GM21367 (cell line): Measurements from ENCODE around the gene GNG7.
"Not testable (repeated sequence)": the region's sequence is repeated elsewhere in the genome, so short reads cannot be mapped to it uniquely, and the experiment has no call there.

Experiments
- ATAC-seq: cut with Tn5 transposase; IDR thresholded peaks from one replicate; pipeline ENCODE4 v1.9.1; 2021; ENCODE audit not compliant: unreplicated experiment

GNG7 gene

DNA sequence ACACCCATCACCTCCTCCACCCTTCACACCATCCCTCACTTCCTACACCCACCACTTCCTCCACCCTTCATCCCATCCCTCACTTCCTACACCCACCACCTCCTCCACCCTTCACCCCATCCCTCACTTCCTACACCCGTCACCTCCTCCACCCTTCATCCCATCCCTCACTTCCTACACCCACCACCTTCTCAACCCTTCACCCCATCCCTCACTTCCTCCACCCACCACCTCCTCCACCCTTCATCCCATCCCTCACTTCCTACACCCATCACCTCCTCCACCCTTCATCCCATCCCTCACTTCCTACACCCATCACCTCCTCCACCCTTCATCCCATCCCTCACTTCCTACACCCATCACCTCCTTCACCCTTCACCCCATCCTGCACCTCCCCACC lies 11.6 kb upstream of the GNG7 start:
- ATAC-seq: not testable (repeated sequence)

GRCh38 chr19:2713170-2713569 lies 10.7 kb upstream of the GNG7 start:
- ATAC-seq: not testable (repeated sequence)

GRCh38 chr19:2711875-2712205 lies 9.3 kb upstream of the GNG7 start:
- ATAC-seq: no peak

DNA sequence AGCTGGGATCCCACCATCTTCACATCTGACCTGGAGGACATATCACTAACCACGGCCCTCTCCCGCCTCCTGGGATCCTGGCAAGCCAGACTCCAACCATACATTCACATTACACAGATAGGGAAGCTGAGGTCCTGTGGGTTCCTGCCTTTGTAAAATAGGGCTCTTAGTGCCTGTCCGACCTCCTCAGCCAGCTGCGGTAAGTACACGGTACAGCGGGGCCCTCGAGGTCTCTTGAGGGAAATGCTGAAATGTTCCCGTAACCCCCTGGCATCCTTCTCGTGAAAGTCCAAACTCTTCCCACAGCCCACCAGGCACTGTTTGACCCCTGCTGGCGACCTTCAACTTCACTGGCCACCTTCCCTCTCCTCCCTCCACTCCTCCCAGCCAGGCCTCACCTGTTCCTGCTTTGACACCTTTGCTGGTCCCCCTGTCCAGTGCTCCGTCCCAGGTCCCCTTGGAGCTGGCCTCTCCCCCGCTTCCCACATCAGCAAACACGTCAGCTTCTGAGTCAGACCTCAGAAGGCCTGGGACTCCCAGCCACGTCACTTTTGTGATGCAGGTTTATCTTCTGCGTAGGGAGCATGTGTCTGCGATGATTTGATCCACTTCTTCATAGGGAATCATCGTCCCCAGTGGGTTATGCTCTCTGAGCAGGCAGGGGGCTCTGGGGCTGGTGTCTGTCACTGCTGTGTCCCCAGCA lies 8.8 kb upstream of the GNG7 start:
- no peak for ATAC-seq

GRCh38 chr19:2706251-2706650 lies 3.8 kb upstream of the GNG7 start:
- no peak for ATAC-seq

DNA sequence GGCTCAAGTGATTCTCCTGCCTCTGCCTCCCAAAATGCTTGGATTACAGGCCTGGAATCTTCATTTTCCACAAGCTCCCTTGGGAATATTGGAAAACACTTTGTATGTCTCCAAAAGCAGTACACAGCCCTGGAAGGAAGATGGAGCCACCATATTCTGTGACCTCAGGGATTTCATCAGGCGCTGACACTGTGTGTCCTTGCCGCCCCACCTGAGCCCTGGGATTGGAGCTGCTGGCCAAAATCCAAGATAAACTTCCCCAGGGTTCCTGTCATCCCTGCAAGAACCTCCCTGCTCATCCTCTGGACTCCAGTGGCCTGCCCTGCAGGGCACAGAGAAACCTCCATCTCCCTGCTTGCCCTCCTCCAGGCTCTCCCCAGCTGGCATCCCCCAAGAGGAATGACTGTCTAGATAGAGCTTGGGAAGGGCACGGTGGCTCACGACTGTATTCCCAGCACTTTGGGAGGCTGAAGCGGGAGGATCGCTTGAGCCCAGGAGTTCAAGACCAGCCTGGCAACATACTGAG lies 1.3 kb upstream of the GNG7 start:
- ATAC-seq: no peak

GRCh38 chr19:2703077-2703437 lies 563 bp upstream of the GNG7 start:
- no peak for ATAC-seq

DNA sequence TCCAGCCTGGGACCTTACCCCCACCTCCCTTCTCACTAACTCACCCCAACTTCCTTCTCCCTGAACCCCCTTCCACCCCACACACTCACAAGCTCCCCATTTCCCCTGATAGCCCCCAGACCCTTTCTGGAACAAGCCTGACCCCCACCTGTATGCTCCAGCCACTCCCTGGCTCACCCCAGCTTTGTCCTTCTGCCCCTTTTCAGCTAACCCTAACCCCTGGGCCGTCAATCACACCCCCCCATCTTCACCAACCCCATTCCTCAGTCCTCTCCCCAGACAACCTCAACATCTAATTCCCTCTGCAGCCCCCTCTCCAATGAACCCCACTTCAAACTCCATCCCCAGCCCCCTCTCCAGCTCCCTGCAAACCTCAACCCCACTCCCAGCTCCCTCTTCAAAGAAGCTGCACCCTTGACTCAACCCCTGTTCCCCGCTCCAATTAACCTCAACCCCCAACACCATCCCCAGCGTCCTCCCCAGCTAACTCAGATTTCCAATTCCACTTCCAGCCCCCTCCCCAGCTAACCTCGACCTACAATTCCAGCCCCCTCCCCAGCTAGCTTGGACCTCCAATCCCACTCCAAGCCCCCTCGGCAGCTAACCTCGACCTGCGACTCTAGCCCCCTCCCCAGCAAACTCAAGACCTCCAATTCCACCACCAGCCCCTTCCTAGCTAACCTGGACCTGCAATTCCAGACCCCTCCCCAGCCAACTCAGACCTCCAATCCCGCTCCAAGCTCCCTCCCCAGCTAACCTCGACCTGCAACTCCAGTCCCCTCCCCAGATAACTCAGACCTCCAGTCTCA lies 929 bp downstream of the GNG7 start:
- ATAC-seq: no peak

- no peak for ATAC-seq
Measured at GRCh38 chr19:2700660-2701360, 1.7 kb downstream of the GNG7 start.

DNA sequence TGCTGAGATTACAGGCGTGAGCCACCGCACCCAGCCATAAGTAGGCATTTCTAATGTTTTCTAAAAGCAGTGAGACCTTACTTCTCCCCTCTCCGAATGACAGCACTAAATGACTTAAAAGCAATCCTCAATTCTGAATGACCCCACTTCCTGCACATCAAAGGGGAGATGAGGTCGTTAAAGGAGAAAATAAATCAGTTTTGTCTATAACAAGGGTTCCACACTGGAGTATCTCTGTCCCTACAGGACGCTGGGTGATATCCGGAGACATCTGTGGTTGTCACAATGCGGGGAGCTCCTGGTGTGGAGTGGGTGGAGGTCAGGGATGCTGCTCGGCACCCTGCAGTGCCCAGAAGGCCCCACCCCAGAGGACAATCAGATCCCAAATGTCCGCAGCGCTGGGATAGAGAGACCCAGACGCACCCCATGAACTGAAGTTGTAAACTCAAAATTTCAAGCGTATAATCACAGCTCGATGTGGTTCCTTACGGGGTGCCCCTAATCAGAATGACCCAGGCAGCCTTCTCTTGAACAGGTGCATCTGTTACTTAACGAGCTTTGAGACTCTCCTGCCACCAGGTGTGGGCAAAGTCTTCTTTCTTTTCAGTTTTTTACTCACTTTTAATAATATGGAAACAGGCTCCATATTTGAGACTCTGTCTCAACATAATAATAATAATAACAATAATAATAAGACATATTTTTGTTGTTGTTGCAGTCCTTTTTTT lies 2.9 kb downstream of the GNG7 start:
- no peak for ATAC-seq

- no peak for ATAC-seq
Measured at GRCh38 chr19:2694196-2694595, 8.3 kb downstream of the GNG7 start.

DNA sequence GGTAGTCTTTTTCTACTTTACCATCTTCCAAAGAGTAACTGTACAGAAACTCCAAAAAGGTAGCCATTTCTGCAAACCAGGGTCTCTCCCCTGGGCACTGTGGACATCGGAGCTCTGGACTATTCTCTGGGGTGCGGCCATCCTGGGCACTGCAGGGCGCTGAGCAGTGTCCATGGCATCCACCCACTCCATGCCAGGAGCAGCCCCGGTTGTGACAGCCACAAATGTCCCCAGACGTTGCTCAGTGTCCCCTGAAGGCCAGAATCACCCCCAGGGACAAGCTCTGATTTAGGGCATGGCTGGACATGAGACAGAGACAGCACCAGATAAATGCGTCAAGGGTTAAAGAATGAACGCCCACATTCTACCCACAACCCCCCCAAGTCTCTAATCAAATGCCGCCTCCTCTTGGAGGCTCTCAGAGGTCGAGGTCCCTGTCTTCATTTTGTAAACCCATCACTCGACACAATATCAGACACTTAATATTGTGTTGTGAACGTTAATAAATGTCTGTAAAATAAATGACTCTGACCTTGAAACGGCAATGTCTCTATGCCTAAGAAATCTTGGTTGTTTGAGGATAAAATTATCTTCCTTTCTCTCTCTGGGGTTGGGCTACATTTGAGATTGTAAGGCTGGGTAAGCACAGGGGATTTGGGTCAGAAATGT lies 8.9 kb downstream of the GNG7 start:
- no peak for ATAC-seq

DNA sequence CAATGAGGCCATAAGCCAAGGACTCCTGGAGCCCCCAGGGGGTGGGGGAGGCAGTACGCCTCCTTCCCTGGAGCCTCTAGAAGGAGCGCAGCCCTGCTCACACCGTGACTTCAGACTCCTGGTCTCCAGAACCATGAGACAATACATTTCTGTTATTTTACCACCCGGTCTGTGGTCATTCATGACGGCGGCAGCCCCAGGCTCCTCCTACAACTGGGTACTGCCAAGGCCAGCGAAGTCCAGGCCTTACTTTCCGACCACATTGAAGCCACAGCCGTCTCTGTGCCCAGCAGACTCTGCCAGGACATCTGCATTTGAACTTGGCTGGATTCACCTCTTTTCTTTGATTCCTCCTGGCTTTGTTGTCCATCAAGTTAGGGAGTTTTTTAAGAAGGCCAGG lies 10.5 kb downstream of the GNG7 start:
- no peak for ATAC-seq

DNA sequence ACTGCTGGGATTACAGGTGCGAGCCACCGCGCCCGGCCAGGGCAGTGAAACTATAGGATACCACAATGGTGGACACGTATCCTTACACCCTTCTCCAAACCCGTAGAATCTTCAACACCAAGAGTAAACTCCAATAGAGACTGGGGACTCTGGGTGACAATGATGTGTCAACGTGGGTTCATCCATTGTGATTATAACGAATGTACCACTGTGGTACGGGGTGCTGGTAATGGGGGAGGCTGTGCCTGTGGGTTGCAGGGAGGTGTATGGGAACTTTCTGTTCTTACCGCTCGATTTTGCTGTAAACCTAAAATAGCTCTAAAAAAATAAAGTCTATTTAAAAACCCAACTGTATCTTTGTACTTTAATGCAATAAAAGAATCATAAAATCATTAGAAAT lies 11.6 kb downstream of the GNG7 start:
- no peak for ATAC-seq

DNA sequence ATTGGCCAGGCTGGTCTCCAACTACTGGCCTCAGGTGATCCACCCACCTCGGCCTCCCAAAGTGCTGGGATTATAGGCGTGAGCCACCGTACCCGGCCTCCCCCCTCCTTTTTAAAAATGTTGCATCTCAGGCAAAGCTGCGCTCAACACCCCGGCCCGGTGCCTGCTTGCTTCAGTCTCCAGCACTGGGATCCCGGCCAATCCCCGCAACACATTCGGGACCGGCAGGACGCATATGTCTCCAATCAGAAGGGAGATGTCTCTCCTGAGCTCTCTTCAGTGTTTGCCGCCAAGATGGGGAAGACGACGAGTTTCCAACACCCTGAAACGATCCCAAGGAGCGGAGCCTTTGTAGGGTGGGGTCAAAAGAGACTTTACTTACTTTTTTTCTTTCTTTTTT lies 16.1 kb downstream of the GNG7 start:
- no peak for ATAC-seq

- no peak for ATAC-seq
Measured at GRCh38 chr19:2685204-2685704, 17.2 kb downstream of the GNG7 start.

DNA sequence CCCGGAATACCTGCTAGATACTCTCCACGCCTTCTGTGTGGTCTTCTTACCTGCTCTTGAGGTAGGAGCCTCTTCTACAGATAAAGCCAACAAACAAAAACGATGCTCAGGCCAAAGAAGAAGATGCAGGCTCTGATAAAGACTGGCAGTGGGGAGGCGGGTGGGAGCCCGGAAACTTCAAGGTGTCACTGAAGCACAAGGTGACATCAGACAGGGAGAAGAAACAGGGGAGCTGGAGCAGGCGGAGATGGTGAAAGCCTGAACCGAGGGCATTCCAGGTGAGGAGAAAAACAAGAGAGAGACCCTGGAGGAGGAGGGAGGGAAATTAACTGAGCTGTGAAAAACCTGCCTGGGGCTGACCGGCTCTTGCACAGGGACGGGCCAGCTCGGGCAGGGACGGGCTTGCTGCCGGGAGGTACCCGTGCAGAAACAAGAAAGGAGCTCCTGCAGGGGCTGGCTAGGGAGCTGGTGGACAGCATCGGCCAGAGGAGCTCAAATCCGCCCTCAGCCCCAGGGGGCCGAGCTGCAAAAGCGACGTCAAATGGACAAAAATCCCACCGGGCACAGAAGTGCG lies 19.0 kb downstream of the GNG7 start:
- no peak for ATAC-seq

DNA sequence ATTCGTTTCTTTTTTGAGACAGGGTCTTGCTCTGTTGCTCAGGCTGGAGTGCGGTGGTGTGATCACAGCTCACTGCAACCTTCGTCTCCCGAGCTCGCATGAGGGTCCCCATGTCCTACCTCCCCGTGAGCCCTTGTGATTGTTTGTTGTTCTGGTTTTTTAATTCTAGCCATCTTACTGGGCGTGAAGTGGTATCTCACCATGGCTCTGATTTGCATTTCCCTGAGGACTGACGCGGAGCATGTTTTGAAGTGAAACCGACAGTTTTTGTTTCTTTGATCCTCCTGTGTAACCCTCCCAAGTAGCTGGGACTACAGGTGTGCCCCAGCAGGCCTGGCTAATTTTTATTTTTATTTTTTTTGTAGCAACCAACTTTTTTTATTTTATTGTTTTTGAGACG lies 21.7 kb downstream of the GNG7 start:
- no peak for ATAC-seq

DNA sequence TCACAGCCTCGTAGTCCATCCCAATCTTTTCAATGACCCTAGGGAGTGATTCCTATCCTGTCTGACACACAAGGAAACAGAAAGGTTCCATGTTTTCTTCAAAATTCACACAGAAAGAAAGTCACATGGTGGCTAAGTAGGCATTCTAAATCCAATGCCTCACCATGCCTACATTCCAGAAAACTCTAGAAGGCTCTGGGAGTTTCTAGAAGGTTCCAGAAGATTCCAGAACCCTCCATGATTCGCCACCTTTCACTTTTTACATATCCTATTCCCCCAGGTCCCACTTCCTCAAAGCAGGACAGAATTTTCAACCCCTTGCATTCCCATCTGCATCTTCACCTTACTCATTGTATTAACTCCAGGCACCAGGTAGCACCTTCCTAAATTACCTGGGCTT lies 23.1 kb downstream of the GNG7 start:
- no peak for ATAC-seq

DNA sequence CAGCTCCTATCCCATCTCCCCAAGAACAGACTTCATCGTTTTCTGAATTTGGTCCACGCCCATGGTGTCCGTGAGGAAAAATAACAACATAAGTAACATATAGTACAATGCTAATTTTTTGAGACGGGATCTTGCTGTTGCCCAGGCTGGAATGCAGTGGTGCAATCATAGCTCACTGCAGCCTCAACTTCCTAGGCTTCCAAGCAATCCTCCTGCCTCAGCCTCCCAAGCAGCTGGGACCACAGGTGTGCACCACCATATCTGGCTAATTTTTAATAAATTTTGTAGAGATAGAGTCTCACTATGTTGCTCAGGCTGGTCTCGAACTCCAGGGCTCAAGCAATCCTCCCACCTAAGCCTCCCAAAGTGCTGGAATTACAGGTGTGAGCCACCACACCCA lies 23.5 kb downstream of the GNG7 start:
- not testable (repeated sequence) for ATAC-seq
